ENCODE data around the gene EPHA7.

EPHA7 gene

DNA sequence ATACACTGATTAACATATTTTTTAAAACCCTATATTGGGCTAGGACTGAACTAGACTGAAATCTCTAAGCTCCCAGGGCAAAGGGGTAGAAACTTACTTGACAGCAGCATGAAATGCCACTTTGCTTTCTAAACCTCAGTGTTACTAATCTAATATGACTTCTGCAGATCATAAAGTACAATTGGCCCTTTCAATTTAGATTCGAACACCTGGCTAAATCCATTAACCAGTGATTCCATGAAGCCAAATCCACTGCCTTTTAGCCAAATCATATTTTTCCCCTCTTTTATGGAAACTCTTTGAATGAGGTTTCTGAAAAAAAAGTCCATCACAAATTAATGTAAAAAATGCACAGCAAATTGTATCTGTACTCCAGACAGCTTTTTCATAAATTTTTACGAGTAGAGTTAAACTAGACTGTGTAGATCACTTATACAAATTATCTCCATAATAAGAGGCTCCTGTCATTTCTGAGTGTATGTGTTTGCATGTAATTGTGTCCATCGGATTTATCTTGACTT, 25.7 kb downstream of the EPHA7 start:
- no peak for DNase-seq (ENCODE audit: low read depth)

DNA sequence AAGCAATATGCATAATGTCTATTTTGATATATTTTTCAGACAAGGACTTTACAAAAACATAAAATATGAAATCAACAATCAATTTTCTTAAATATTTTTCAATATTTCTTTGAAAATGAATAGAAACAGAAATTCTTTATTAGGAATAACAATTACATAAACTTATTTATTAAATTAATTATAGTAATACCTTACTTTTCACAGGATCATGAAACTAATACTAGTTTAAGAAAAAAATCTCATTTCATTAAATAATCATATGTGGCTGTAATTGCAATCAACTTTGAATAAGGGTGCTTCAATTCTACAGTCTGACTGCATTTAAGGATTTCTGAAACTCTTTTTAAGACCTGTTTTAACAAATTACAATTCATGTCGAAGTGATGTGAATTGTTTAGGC, 26.6 kb downstream of the EPHA7 start:
- DNase-seq (ENCODE audit: low read depth), result no peak

DNA sequence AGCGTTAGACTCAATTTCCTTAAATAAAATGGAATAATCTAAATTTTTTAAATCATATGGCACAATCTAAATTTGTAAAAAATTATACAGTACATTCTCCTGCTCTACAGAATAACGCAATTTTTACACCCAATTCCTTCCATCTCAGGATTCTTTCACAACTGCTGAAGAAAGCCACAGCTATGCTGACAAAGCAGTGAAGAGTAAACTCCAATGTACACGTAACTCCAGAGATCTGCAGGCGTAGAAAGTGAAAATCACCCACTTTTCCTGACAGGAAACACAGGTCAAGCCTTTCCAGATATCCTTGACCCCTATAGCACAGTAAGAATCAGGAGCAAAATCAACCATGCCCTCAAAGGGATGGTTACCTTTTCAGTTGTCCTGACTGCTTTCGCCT, 27.4 kb downstream of the EPHA7 start:
- no peak for DNase-seq (ENCODE audit: low read depth)

DNA sequence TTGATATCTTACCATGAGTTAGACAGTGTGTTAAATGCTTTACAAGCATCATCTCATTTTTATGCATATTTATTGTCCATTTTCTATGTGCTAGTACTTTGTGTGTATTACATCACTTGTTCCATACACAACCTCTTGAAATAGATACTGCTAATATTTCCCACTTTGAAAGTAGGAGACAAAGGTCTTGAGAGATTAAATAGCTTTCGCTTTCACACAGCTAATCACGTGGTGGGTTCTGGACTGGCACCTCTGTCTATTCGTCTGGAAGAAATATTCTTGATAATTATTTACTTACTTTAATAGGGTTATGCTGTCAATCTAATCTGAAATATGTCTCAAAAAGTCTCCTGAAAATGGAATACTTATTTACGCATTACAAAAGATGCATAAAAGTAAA, 30.2 kb downstream of the EPHA7 start:
- DNase-seq (ENCODE audit: low read depth), result no peak

DNA sequence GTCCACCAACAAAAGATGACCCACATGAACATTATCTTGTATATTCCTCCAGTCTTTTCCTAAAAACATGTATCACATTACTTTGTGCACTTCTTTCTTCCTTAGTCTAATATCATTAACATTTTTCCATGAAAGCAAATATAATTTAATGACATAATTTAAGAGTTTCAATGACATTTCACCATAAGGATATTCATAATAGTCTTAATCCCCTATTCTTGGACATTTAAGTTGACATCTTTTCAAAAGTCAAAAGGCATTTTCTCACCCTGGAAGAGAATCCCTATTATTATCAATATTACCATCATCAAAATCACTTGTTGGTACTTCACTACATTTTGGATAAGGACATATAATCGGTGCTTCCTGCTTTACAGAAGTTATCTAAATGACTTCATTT, 31.3 kb downstream of the EPHA7 start:
- DNase-seq (ENCODE audit: low read depth), result no peak

DNA sequence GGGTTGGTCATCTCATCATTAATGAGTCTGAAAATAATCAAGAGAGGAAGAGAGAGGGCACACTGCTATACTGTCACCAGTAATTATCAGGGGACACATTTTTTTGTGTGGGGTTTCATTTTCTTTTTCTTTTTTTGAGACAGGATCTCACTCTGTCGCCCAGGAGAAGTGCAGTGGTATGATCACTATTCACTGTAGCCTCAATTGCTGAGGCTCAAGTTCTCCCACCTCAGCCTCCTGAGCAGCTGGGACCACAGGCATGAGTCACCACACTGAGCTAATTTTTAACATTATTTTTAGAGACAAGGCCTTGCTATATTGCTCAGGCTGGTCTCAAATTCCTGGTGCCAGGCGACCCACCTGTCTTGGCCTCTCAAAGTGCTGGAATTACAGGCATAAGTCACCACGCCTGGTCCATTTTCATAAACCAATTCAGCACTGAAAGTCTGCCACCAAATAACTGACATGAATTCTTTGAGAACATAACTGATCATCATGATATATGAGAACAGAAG, 43.3 kb downstream of the EPHA7 start:
- DNase-seq (ENCODE audit: low read depth), result no peak

DNA sequence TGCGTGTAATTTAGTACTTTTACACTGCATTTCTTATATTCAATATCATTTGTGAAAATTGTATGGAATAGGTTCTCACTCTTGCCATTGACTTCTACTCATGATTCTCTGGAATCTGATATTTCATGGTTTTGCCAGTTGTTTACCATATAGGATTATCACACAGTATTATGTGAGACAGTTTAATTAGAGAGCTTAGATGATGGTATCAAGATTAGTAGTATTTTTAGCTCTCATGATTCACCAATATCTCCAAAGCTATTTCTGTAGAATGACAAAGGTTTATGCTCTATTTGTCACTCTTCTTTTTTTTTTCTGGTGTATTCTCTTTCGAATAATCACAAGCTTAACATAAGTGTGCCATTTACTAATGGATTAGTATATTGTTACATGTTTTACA, 45.9 kb downstream of the EPHA7 start:
- DNase-seq (ENCODE audit: low read depth), result no peak

DNA sequence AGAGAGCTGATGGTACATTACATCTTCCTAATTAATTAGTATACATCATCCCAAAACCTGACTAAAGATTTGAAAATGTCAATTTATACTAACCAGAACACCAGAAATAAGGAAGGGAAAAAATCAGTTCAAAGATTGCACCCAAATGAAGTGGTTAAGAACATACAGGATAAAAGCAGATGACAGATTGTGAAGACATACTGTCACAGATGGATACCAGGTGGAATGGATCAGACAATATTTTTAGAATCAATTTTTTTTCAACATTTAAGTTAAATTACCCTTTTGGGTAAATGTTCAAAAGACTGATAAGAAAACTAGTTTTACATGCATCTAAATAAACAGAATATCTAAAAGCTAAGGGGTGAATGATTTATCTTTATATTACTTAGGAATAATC, 47.6 kb downstream of the EPHA7 start:
- no peak for DNase-seq (ENCODE audit: low read depth)

DNA sequence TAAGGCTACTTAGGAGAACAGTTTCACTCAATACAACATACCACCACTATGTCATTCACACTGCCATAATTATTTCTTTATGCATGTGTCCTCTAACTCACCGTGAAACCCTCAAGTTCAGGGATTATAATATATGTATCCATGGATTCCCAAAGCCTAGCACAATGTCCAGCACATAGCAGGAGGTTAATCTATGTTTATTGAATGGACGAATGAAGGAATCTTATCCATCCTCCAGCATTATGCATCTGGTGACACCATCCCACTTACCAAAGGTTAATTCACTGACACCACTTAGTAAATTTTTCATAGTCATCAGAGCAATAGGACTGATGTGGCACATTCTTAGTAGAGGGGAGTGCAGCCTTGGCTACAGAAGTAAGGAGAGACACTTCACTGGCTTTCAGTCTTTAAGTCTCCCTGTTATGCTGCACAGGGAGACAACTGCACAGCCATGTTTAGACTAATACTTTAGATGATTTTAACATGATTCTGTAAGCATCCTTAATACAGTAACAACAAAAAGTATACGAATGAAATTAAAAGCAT, 49.7 kb downstream of the EPHA7 start:
- no peak for DNase-seq (ENCODE audit: low read depth)

DNA sequence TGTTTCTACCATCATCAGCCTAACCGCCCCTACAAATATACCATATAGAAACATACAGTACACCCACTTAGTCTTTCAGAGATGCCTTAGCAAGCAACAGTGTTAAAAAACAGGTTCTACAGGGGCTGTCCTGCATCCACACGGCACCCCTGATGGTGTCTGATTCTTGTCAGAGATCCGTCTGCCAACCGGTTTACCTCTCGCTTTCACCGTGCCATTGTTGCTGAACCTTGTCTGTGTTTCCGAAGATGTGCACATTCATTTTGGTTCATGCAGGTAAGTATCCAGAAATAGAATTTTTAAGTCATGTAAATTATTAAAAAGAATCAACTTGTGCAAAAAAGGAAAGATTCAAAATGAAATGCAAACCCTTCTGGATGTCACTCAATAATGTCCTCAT, 52.9 kb downstream of the EPHA7 start:
- DNase-seq (ENCODE audit: low read depth), result no peak

DNA sequence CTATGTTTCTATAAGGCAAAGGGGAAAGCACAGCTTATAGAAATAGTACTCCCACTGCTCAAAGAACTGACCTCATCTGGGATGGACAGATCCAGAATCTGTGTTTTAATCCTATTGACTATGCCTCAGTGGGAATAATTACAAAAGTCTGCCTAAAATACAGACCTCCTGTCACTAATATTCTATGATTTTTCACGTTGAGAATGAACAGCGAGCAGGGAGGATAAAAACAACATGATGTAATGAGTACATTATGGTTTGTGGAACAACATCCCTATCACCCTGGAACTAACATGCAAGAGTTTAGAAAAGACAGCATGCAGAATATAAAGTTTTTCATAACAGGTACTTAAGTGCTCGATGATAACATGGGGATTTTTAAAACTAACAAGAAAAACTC, 53.9 kb downstream of the EPHA7 start:
- no peak for DNase-seq (ENCODE audit: low read depth)

DNA sequence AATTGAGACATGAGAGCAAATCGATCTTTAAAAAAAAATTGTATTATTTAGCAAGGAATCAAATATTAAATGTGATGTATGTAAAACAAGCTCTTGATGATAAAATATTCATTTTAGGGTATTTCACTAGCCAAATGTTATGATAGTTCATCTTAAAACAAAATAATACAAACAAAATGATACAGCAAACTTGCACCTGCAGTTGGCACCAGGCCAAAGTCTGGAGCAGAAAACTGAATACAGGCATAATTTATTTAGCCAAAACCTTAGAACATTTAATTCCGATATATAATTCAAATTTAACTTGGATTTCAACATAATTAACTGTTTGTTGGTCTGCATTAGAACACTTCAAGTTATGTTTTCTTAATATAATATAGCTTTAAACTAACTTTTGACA, 60.9 kb downstream of the EPHA7 start:
- no peak for DNase-seq (ENCODE audit: low read depth)

DNA sequence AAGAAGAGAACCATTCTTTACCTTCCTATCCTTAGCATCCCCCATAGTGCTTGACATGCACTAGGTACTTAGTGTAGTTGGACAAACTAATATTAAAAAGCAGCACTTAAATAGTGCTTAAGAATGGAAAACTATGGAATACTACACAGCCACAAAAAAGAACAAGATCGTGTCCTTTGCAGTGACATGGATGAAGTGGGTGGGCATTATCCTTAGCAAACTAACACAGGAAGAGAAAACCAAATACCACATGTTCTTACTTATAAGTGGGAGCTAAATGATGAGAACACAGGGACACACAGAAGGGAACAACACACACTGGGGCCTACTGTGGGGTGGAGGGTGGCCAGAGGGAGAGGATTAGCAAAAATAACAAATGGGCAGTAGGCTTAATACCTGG, 66.8 kb downstream of the EPHA7 start:
- DNase-seq (ENCODE audit: low read depth), result no peak

DNA sequence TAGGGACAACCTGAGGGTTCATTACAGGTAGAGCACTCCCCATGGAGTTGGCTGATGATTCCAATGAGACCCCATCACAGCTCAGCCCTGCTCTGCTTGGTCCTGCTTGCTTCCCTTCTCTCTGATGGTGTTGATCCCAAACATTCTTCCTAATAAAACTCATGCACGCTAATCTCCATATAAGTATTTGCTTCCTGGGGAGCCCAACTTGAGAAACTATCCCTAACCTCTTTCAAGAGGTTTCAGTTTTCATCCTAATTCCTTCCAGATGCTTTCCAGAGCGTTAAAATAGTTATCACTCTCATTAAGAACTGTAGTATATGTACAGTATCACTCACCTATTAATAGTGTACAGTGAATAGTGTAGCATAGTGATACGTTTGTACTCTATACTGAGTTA, 68.1 kb downstream of the EPHA7 start:
- DNase-seq (ENCODE audit: low read depth), result no peak

DNA sequence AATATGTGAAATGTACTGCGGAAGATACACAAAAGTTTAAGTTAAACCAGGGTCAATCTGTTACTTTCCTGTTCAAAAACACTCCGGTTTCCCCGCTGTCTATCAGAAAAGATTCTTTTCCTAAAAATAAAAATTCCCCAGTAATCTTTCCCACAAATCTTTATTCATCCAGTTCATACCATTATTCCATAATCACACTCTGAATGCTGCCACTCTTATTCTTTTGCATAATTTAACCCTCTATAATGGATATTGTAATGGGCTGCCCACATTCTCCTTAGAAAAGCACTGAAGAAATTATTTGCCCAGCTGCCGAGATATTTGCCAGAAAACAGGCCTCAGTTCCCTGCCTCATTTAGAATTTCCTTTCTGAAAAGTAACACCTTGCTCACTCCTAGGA, 68.6 kb downstream of the EPHA7 start:
- DNase-seq (ENCODE audit: low read depth), result no peak

DNA sequence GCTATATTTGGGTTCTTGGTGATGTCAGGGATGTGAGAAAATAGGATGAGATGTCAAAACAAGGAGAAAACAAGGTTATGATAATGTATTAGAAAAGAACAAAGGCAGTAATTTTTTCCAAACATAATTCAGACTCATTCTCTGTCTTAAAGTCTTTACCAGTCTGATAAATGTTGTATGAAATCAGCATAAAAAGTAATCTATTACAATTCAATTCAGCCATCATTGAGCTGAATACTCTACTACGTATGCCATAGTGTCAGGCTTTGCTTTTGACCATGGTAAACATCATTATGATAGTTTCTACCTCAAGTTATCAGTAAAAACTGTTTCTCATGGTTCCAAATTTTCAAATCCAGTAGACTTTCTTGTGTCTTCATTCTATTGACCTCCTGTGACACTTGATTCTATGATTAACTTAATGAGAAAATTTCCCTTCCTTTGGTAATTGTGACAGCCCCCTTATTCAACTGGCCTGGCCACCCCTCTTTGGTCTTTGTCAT, 75.0 kb downstream of the EPHA7 start:
- no peak for DNase-seq (ENCODE audit: low read depth)

DNA sequence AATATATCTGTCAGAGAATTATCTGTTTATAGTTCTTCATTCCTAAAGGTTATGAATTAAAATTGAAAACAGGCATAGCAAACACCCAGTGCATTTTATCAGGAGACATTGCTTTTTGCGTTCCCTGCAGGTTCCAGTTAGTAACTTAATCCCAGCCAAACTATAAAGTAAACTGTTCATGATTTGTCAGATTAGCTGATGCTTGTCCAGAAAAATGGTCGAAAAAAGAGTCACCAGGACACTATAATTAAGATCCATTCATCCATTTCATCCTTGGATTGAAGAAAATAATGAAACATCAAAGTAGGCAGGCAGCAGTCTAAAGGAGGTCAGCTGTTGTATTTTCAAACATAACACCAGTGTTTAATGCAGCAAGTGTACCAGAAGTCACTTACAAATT, 75.9 kb downstream of the EPHA7 start:
- no peak for DNase-seq (ENCODE audit: low read depth)

DNA sequence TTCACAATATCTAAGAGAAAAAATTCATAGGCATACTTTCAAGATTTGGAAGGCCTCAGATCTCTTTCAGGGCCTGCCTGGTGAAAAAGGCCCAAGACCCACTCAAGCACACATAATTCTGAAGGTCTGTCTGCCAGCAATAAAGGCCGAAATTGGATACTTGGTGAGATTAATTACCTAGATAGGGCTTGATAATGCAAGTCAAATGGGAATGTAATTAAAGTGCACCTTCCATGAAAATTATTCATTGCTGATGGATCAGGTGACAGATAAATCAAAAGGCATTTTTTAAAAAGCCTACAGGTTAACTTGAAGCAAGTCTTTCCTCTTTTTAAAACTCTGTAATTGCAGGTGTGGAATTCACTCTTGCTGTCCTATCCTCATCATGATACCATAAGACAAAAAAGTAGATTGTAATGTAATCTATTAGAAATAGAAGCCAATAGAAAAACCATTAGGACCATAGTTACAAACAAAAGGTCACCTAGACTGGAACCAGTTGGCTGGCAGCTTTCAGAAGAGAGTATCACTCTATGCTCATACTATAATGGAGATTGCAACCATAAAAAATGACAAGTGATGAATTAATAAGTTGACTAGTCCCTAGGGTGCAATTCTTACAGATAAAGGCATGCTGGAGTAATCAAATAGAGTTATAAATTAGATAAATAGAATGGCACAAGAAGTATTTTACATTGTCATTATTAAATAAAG, 77.3 kb downstream of the EPHA7 start:
- DNase-seq (ENCODE audit: low read depth), result no peak

DNA sequence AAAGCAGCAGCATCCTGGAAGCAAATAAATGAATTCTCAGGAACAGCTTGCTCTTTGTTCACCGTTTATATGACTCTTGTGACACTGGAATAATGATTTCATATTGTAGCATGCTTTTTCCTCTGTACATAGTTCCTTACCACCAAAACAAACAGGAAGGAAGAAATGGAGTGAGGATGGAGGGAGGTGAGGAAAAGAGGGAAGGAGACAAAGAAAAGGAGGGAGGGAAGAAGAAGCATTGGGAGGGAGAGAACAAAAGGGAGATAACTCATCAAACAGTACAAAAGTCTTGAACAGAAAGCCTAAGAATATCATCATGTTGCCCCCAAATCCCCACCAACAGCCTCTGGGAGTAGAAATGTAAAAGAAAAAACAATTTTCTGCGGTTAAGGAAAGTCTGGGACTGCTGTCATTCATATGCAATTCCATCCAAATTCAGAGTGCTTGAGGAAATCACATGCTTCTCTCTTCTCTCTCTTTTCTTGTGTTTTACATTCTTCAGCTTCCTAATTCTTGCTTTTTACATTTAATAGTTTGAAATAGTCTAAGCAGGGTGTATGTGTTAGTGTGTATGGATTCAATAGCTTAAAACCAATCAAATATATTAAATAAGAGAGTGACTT, 81.5 kb downstream of the EPHA7 start:
- no peak for DNase-seq (ENCODE audit: low read depth)

DNA sequence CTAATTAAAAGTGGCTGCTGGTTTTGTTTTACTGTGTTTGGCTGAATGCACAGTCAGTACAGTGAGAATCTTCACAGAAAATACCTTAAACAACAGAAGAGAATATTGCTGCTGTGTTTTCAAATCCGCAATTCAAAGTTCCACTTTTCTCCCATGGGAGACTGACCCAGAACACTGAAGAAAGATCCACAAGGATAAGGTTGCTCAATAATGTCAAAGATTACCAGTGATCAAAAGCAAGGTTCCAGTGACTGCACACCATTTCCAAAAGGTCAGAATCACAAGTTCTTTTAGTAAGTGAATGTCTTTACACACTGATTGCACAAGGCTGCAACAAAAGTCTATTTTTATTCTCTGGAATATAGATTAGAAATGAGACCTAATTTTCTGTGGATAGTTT, 82.3 kb downstream of the EPHA7 start:
- DNase-seq (ENCODE audit: low read depth), result no peak

DNA sequence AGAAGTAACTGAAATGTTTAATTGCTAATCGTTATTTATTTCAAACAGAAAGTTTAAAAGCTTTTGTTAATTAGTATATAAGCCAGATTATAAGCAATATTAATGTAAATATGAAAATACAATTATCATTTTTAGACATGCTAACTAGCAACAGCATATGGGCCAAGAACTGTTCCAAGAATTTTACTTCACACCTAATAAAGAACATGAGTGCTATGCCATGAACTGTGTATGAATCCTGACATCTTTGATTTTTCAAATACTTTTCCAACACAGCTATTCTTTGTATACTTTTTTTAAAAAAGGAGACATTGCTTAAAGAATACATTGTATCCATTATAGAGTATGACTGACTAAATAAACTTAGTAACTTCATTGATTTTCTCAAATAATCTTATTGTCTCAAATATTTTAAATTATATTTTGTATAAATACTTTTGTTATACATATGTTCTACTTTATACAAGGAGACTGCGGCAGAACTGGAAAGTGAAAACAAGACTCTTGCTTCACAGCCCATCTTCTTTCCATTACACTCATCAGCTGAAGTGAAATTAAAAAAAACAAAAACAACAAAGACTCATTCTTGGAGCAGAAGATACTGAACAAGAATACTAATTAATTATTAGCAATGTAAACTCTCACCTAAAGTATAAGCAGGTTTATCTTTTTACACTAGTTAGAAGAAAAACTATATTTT, 89.9 kb downstream of the EPHA7 start:
- no peak for DNase-seq (ENCODE audit: low read depth)

DNA sequence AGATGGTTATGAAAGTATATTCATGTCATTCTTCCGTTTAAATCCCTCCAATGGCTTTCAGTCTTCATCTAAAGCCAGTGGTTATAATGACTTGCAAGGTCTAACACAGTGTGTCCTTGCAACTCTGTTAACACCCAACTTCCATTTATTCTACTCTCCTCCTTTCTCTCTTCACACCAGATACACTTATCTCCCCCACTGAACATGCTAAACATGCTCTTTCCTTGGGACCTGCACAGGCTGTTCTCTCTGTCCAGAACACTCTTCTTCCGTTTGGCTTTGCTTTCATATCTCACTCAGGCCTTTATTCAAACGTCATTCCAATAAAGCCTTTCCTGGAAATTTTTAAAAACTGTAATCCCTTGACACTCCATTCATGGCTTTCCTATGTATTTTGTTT, 91.5 kb downstream of the EPHA7 start:
- DNase-seq (ENCODE audit: low read depth), result no peak

DNA sequence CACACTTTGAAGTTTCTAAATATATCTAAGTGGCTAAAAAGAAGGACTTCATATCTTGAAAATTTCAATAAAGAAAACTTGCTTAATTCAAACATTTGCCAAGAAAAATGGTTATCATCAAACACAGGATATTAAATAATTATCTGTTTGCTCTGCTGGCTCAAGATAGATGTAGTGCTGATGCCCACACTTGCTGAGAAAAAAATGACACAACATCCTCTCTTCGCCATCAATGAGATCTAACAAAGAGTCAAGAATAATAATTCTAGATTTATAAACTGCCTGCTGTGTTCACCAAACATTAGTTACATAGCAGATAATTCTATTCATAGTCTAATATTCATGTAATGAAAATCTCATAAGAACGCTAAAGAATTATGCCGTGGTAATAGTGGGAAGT, 93.6 kb downstream of the EPHA7 start:
- no peak for DNase-seq (ENCODE audit: low read depth)
